IgD-negative memory B cell (primary cell): ENCODE data around the gene SGCE. TPM values are rescaled to one million over a fixed set of nuclear protein-coding genes. Genes with fewer than 3 reads are reported as not detected.

Source experiments
- H3K27ac Mint-ChIP-seq, 3 donors: one replicate each; pipeline ENCODE4 v1.8.0; 2020 to 2022; ENCODE audit warnings: mild to moderate bottlenecking in 3 of 3, mixed read lengths in 3 of 3, moderate library complexity in 1 of 3
- H3K27me3 Mint-ChIP-seq: one replicate; pipeline ENCODE4 v1.8.0; 2021; ENCODE audit warnings: mixed read lengths
- H3K36me3 Mint-ChIP-seq: one replicate; pipeline ENCODE4 v1.8.0; 2020; ENCODE audit warnings: mild to moderate bottlenecking, mixed read lengths
- H3K4me1 Mint-ChIP-seq, 3 donors: one replicate each; pipeline ENCODE4 v1.8.0; 2020 to 2022; ENCODE audit warnings: mixed read lengths in 3 of 3, mild to moderate bottlenecking in 1 of 3
- H3K4me3 Mint-ChIP-seq, 4 donors: one replicate each; pipeline ENCODE4 v1.8.0; 2020 to 2022; ENCODE audit warnings: mild to moderate bottlenecking in 4 of 4, mixed read lengths in 4 of 4, moderate library complexity in 3 of 4
- H3K9me3 Mint-ChIP-seq, 3 donors: one replicate each; pipeline ENCODE4 v1.8.0; 2020 to 2021; ENCODE audit warnings: mixed read lengths in 3 of 3, mild to moderate bottlenecking in 1 of 3
- polyA plus RNA-seq: library from polyadenylated mRNA; unstranded; fragments of 300-500 nt; fragmentation: Illumina TruSeq; gene quantifications from one replicate; pipeline ENCODE4 v1.2.3, GENCODE V29; 2021

Gene SGCE
- polyA plus RNA-seq, 1 donor from 2014 or later: 9.0 TPM

DNA sequence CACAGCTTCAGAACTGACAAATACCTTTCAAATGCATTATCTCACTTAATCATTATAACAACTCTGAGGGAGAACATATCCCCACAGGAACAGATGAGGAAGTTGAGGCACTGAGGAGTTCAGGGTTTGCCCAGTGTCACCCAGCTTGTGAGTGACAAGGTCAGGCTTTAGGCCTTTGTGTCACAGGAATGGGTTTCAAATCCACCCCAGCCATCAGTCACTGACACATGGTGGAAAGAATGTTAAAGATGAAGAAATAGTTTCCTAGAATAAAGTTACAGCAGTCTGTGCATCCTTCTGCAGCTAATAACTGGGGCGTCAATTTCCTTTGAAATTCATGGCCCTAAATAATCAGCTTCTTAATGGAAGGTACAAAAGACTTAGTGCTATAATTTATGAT is 37.8 kb downstream of the SGCE start:
- no peaks in the 10 kb centered on the region for H3K27me3 Mint-ChIP-seq
- no peak overlapping the region for H3K27ac Mint-ChIP-seq
- H3K9me3 Mint-ChIP-seq: no peaks in the 10 kb centered on the region
- no peak overlapping the region for H3K4me3 Mint-ChIP-seq
- H3K4me1 Mint-ChIP-seq: peaks cover 3 to 10% (median 5%) of the 10 kb centered on the region in 3 donors
- peaks cover 4% of the 10 kb centered on the region for H3K36me3 Mint-ChIP-seq

DNA sequence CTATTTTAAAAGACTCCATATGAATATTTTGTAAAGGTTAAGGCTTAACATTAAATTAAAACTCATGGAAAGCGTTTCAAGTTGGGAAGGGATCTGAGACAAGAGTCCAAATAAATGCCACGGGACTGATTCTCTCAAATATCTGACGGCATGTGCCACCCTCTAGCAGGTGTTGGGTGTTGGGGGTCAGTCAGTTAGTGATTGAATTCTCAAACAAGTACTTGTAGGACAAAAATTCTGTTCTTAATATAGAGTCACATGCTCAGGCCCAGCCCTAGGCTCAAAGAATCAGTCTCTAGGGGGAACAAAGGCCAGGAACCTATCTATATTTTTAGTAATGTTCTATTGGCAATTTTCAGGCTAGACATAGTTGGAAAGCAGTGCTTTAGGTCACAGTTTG is 39.1 kb downstream of the SGCE start:
- H3K36me3 Mint-ChIP-seq: peaks cover 2% of the 10 kb centered on the region

DNA sequence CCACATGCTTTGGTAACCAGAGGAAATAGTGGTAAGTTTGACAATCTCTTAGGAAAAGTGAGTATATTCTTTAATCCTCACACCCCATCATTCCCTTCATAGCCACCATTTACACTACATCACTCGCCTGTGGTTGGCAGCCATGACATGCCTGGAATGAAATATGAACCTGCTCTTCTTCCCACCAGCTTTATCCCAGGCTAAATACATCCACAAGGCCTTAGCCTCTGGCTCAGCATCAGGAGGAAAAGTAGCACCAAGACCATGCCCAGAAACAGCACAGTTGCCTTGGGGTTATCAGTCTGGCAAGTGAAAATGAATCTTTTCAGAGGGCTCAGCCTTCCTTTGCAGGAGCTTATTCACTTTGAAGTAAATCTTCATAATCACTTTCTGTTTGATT is 40.3 kb downstream of the SGCE start:
- peaks cover 2% of the 10 kb centered on the region for H3K36me3 Mint-ChIP-seq
- no peak overlapping the region for H3K27ac Mint-ChIP-seq
- H3K9me3 Mint-ChIP-seq: no peaks in the 10 kb centered on the region
- peaks cover 0 to 2% (median under 1%) of the 10 kb centered on the region in 3 donors for H3K4me1 Mint-ChIP-seq
- no peaks in the 10 kb centered on the region for H3K27me3 Mint-ChIP-seq
- H3K4me3 Mint-ChIP-seq: no peak overlapping the region

More for the DNA sequence above, 39.1 kb downstream of the SGCE start:
- Mint-ChIP-seq H3K9me3 (no peaks in the 10 kb centered on the region), H3K4me3 (no peak overlapping the region), H3K27me3 (no peaks in the 10 kb centered on the region), H3K27ac (no peak overlapping the region), H3K4me1 (peaks cover 3 to 10% (median 5%) of the 10 kb centered on the region in 3 donors)

DNA sequence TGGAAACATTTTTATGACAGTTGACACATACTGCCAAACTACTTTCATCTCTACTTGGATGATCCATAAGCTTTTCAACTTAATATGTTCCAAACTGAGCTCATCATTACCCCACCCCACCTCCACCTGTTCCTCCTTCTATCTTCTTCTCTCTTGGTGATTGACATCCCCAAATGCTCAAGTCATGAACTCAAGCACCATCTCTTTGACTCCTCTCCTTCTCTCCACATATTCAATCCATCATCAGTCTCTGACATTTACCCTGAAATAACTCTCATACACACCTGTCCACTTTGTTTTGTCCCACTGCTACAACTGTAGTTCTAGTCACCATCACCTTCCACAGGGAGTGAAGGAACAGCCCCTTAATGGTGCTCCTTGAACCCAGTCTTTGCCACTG is 43.3 kb downstream of the SGCE start:
- H3K4me3 Mint-ChIP-seq: no peak overlapping the region
- H3K27ac Mint-ChIP-seq: no peak overlapping the region
- peaks cover 2% of the 10 kb centered on the region for H3K36me3 Mint-ChIP-seq
- H3K4me1 Mint-ChIP-seq: no peaks in the 10 kb centered on the region
- H3K9me3 Mint-ChIP-seq: peaks cover 0 to 2% (median 0%) of the 10 kb centered on the region in 3 donors
- no peaks in the 10 kb centered on the region for H3K27me3 Mint-ChIP-seq

DNA sequence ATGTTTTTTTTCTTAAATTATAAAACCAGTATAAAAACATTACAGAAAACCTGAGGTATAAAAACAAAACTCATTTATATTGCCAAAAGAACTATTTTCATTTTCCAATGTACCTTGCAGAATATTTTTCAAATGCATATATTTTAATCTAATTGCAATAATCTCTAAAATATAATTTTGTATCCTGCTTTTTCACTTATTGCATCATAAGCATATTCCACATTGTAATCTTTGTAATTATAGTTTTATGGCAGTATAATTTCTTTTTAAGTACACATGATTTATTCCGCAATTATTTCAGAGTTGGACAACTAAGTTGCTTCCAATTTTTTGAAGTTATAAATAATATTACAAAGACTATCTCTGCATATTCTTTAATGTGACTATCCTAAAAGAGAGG is 43.7 kb downstream of the SGCE start:
- Mint-ChIP-seq H3K27ac (no peak overlapping the region), H3K9me3 (peaks cover 0 to 2% (median under 1%) of the 10 kb centered on the region in 3 donors), H3K27me3 (no peaks in the 10 kb centered on the region), H3K4me1 (no peaks in the 10 kb centered on the region), H3K4me3 (no peak overlapping the region), H3K36me3 (peaks cover 2% of the 10 kb centered on the region)

DNA sequence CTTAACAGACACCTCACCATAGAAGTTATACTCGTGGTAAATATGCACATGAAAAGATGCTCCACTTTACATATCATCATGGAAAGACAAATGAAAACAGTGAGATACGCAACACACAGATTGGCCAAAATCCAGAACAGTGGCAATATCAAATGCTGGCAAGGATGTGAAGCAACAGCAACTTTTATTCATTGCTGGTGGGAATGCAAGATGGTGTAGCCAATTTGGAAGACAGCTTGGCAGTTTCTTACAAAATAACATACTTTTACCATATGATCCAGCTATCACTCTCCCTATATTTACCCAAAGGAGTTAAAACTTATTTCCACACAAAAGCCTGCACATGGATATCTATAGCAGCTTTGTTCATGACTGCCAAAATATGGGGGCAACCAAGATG is 46.4 kb downstream of the SGCE start:
- no peak overlapping the region for H3K4me3 Mint-ChIP-seq
- H3K27ac Mint-ChIP-seq: no peak overlapping the region
- H3K36me3 Mint-ChIP-seq: peaks cover 2% of the 10 kb centered on the region
- peaks cover 3 to 5% (median 4%) of the 10 kb centered on the region in 3 donors for H3K9me3 Mint-ChIP-seq
- H3K4me1 Mint-ChIP-seq: no peaks in the 10 kb centered on the region
- H3K27me3 Mint-ChIP-seq: no peaks in the 10 kb centered on the region

DNA sequence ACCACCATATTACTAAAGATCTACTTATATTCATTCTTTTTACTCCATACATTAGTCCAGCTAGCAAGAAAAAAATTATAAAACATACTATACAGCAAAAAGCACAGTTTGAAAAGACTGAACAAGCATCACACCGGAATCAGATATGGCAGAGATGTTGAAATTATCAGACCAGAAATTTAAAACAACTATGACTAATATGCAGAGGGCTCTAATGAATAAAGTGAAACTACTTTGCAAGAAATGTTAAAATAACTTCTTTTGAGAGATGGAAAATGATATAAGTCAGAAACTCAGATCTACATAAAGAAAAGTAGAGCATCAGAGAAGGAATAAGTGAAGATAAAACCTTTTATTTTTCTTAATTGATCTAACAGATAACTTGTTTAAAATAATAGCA is 50.9 kb downstream of the SGCE start:
- Mint-ChIP-seq H3K4me1 (no peaks in the 10 kb centered on the region), H3K4me3 (no peak overlapping the region), H3K27me3 (no peaks in the 10 kb centered on the region), H3K9me3 (peaks cover 3 to 5% (median 4%) of the 10 kb centered on the region in 3 donors), H3K27ac (no peak overlapping the region), H3K36me3 (peaks cover 2% of the 10 kb centered on the region)

DNA sequence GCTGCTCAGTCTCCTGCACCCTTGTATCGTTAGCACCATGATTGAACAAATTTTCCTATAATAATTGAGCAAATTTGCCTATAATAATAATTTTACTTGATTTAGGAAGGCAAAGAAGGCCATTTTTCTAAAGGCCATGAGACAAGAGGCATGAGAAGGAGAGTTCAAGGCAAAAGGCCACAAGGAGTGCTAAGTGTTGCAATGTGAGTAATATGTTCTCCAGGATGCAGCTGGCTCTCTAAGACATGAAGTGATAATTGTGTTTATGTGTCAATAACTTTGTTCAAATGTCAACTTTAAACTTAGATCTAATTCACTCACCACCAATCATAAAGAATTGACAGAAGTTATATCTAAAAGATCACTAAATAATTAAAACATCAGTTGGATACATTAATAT is 53.8 kb downstream of the SGCE start:
- no peak overlapping the region for H3K27ac Mint-ChIP-seq
- no peaks in the 10 kb centered on the region for H3K27me3 Mint-ChIP-seq
- peaks cover 3 to 4% (median 3%) of the 10 kb centered on the region in 3 donors for H3K9me3 Mint-ChIP-seq
- H3K4me3 Mint-ChIP-seq: no peak overlapping the region
- no peaks in the 10 kb centered on the region for H3K4me1 Mint-ChIP-seq
- peaks cover 2% of the 10 kb centered on the region for H3K36me3 Mint-ChIP-seq

DNA sequence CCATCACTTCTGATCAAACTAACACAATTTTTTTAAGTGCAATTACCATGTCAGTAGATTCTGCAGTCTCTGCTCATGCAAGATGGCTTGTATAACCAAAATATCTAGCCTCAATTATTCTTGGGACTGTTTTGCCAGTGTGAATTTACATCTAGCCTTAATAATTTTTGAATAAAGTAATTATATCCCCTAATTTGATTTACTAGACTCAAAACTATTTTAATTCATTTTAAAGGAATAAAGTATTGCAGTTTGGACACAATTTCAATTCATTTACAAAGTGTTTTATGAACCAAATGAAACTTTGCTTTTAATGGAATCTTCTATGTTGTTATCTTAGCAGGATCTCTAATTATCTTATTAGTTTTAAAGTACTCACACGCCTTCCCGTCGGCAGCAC is 55.7 kb downstream of the SGCE start:
- no peaks in the 10 kb centered on the region for H3K4me1 Mint-ChIP-seq
- peaks cover 2% of the 10 kb centered on the region for H3K36me3 Mint-ChIP-seq

DNA sequence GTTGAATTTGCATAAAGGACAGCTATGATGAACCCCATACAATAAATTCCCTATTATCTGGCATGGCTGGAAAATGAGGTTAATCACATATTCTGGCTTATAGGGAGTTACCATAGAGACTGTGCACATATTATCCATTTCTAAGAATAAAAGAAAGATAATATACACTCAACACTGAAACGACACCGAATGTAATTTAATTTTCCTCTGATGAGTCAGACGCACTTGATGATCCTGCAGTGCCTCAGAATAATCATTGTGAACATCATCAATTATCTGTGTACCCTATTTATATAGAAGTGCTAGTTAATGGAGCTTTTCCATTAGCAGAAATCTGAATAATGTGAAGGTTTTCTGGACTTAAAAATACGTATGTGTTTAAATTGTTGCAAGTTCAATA is 60.2 kb downstream of the SGCE start:
- no peak overlapping the region for H3K4me3 Mint-ChIP-seq
- H3K36me3 Mint-ChIP-seq: no peaks in the 10 kb centered on the region
- H3K27ac Mint-ChIP-seq: no peak overlapping the region
- no peaks in the 10 kb centered on the region for H3K27me3 Mint-ChIP-seq
- peaks cover 3 to 12% (median 8%) of the 10 kb centered on the region in 3 donors for H3K4me1 Mint-ChIP-seq
- H3K9me3 Mint-ChIP-seq: no peaks in the 10 kb centered on the region

More for the DNA sequence above, 55.7 kb downstream of the SGCE start:
- no peaks in the 10 kb centered on the region for H3K27me3 Mint-ChIP-seq
- H3K27ac Mint-ChIP-seq: no peak overlapping the region
- H3K4me3 Mint-ChIP-seq: no peak overlapping the region
- H3K9me3 Mint-ChIP-seq: no peaks in the 10 kb centered on the region

DNA sequence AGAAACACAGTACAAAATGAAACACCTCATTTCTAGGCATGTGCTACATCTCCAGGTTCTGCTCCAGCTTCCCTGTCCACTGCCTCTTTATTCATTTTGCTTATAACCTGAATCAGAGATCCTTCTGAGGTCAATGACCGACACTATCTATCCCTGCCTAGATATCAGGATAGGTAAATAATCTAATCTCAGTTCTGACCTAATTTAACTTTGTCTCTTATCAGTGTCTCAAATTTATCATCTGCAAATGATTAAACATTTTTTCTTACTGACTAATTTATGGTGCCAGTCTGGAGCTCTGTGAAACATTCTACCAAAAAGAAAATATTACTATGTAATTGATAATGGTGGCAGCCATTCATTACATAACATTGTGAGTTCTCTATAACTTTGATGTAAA is 61.1 kb downstream of the SGCE start:
- Mint-ChIP-seq H3K4me3 (no peak overlapping the region), H3K36me3 (no peaks in the 10 kb centered on the region), H3K27ac (no peak overlapping the region), H3K4me1 (peaks cover 7 to 16% (median 14%) of the 10 kb centered on the region in 3 donors), H3K27me3 (no peaks in the 10 kb centered on the region), H3K9me3 (no peaks in the 10 kb centered on the region)

DNA sequence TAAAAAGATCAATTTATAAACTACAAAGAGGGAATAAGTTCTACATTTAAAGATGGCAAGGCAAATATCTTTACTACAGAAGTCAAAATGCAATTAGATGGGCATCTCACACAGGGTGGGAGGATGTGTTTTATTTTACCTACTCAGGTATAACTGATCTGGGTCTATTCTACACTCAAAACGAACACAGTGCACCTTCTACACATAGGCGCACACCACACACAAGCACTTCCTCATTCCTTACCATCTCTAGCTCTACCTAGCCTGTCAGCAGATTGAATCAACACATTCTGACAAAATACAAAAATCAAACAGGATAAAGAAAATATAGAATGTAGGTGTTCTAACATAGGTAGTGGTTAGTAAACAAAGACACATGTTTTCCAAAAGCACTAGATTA is 64.8 kb downstream of the SGCE start:
- Mint-ChIP-seq H3K4me1 (peaks cover 7 to 16% (median 14%) of the 10 kb centered on the region in 3 donors), H3K4me3 (peak overlapping the region; percentile 49 to 92 (median 82)), H3K36me3 (no peaks in the 10 kb centered on the region), H3K9me3 (no peaks in the 10 kb centered on the region), H3K27ac (peak overlapping the region in 1 of 3 donors; percentile 57), H3K27me3 (no peaks in the 10 kb centered on the region)

DNA sequence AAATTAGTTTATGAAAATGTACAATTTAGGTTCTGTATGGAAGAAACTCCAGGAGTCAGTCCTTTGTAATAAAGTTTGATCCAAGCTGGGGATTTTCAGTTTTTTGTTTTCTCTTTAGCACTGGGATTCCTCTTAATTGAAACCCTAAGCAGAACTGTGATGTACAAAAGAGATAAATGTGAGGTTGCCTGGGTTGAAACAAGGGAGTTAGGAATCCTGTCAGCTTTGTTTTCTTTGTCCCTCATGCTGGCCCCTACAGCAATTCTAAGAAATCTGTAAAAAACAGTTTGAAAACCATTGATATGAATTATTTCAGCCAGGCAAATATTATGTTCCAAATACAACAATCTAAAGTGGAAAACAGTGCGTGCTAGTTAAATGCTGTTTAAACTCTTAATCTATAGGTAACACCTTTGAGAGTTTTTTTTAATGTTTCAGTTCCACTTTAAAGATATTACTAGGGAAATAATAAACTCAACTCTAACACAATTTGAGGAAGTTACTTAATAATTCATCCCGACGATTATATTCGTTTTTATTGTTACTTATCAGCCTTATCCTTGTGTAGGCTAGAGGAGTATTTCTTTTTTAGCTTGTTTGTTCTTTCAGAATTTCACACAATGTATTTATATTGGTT is 65.3 kb downstream of the SGCE start:
- no peaks in the 10 kb centered on the region for H3K36me3 Mint-ChIP-seq
- peak overlapping the region; percentile 49 to 92 (median 82) for H3K4me3 Mint-ChIP-seq
- H3K9me3 Mint-ChIP-seq: no peaks in the 10 kb centered on the region
- H3K4me1 Mint-ChIP-seq: peaks cover 7 to 16% (median 14%) of the 10 kb centered on the region in 3 donors
- H3K27me3 Mint-ChIP-seq: no peaks in the 10 kb centered on the region
- H3K27ac Mint-ChIP-seq: peak overlapping the region in 1 of 3 donors; percentile 57

DNA sequence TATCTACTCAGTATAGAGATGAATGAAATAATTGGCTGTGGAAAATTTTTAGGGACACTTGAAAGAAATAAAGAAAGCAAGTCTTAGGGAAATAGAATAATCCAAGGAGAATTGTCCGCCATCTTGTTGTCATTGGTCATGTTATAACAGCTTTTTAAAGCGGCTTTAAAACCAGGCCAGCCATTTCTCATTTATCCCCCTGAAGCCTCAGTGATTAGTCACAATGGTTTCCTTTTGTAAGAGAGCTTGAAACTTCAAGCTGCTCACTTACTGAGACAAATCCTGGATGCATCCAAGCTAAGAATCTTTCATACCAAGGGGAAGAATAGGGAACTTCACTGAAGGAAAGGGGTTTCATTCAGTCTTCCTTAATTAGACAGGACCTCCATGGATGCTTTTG is 67.9 kb downstream of the SGCE start:
- H3K4me3 Mint-ChIP-seq: no peak overlapping the region
- H3K27me3 Mint-ChIP-seq: no peaks in the 10 kb centered on the region
- no peak overlapping the region for H3K27ac Mint-ChIP-seq
- no peaks in the 10 kb centered on the region for H3K9me3 Mint-ChIP-seq
- peaks cover 7 to 16% (median 14%) of the 10 kb centered on the region in 3 donors for H3K4me1 Mint-ChIP-seq
- H3K36me3 Mint-ChIP-seq: no peaks in the 10 kb centered on the region

DNA sequence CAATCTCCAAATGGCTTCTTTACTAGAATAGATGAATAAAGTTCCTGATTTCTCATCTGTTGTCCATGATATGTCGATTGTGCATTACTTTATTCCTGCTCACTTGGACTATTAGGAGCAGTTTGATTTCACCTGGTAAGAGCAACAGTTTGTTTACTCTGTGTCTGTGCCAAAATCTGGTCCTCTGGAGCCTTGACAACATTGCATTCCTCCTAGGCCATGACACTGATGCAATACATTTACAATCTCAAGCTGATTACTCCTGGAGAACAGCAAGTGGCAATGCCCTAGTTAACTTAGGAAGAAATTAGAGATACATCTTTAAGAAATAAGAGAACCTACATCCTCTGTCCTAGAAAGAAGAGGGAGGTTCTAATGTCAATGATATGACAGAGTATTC is 71.8 kb downstream of the SGCE start:
- Mint-ChIP-seq H3K27ac (no peak overlapping the region), H3K9me3 (peaks cover 0 to 5% (median 4%) of the 10 kb centered on the region in 3 donors), H3K36me3 (peaks cover 9% of the 10 kb centered on the region), H3K27me3 (no peaks in the 10 kb centered on the region), H3K4me1 (peaks cover 0 to 1% (median 0%) of the 10 kb centered on the region in 3 donors), H3K4me3 (no peak overlapping the region)

DNA sequence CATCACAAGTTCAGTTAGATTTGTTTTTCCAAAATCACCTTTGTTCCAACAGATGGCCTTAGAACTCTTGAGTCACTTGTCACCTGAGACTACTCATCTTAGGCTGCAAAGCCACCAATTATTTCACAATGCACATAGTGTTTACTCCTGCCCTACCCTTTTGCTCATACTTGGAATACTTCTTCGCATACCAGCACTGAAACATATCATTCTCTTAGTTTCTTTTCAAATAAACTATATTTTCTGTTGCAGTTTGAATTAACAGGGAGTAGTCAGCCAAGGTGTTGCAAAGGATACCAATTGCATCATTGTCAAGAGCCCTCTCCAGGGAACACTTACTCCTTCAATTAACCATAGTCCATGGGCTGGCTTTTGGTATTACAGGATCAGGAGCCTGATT is 75.3 kb downstream of the SGCE start:
- Mint-ChIP-seq H3K27me3 (no peaks in the 10 kb centered on the region), H3K36me3 (peaks cover 24% of the 10 kb centered on the region), H3K4me3 (no peak overlapping the region), H3K9me3 (peaks cover 2 to 11% (median 4%) of the 10 kb centered on the region in 3 donors), H3K4me1 (peaks cover 0 to 1% (median 0%) of the 10 kb centered on the region in 3 donors), H3K27ac (no peak overlapping the region)
